Measurements from ENCODE around the gene CHAC1.

- TF ChIP-seq CTCF (IDR thresholded peaks at IDR 0.05; ENCODE audit: low read depth, low read length, poor library complexity, severe bottlenecking) (no peak), EZH2phosphoT487 (IDR thresholded peaks at IDR 0.05; ENCODE audit: borderline replicate concordance, low read length) (no peak)
These were observed 34.9 kb downstream of the CHAC1 start for GRCh38 chr15:40988156-40988555.

Data from DOHH2 (cell line).